K562 (cell line): ENCODE data around the gene VWA8. TPM values are rescaled to one million over a fixed set of nuclear protein-coding genes. Genes with fewer than 3 reads are reported as not detected.

Experiments used
- ADNP ChIP-seq: fragments of 200-800 bp; sonication (Bioruptor generic); IDR thresholded peaks from 2 replicates; pipeline ENCODE4 v1.6.1; 2016; ENCODE audit warnings: missing genetic modification characterization, missing compliant biosample characterization
- DPF2 ChIP-seq: fragments of 450-650 bp; IDR thresholded peaks from 2 replicates; pipeline ENCODE4 v1.6.1; 2016
- E2F5 ChIP-seq: sonication (generic); formaldehyde crosslinking; IDR thresholded peaks from 2 replicates; pipeline ENCODE4 v1.8.0; 2022; ENCODE audit warnings: mild to moderate bottlenecking, missing genetic modification reagents
- LCOR ChIP-seq: sonication (generic); formaldehyde crosslinking; IDR thresholded peaks from 2 replicates; pipeline ENCODE4 v1.8.0; 2022; ENCODE audit warnings: mild to moderate bottlenecking, missing genetic modification reagents
- MCM7 ChIP-seq, 2 experiments: fragments of 450-650 bp; IDR thresholded peaks; 2 replicates each; pipeline ENCODE4 v1.6.1; 2016 to 2018
- MYNN ChIP-seq, 2 experiments: sonication (generic); formaldehyde crosslinking in 1 of 2; IDR thresholded peaks; 2 replicates each; pipeline versions ENCODE4 v1.5.0 to v1.6.1; 2016 to 2020; ENCODE audit warnings: antibody characterized with exemption in 1 of 2, missing genetic modification reagents in 1 of 2
- NCOR1 ChIP-seq: fragments of 450-650 bp; IDR thresholded peaks from 2 replicates; pipeline ENCODE4 v1.6.1; 2016; ENCODE audit warnings: mild to moderate bottlenecking, moderate library complexity
- NFE2 ChIP-seq: IDR thresholded peaks from 2 replicates; pipeline ENCODE4 v1.6.1; 2014; ENCODE audit warnings: antibody characterized with exemption, low read depth
- NFE2L1 ChIP-seq: fragments of 450-650 bp; IDR thresholded peaks from 2 replicates; pipeline ENCODE4 v1.6.1; 2016; ENCODE audit warnings: missing genetic modification characterization, low read depth, mild to moderate bottlenecking, missing compliant biosample characterization, moderate library complexity, borderline replicate concordance
- NUFIP1 ChIP-seq: fragments of 450-650 bp; IDR thresholded peaks from 2 replicates; pipeline ENCODE4 v1.6.1; 2018; ENCODE audit not compliant: partially characterized antibody
- PHB2 ChIP-seq: fragments of 450-650 bp; IDR thresholded peaks from 2 replicates; pipeline ENCODE4 v1.6.1; 2017; ENCODE audit warnings: low read depth
- POLR2AphosphoS5 ChIP-seq: IDR thresholded peaks from 2 replicates; pipeline ENCODE4 v1.6.1; 2011; ENCODE audit warnings: mild to moderate bottlenecking, low read depth, low read length, moderate library complexity; ENCODE audit not compliant: control insufficient read depth, insufficient read depth
- PRMT5 ChIP-seq: sonication (generic); formaldehyde crosslinking; IDR thresholded peaks from 2 replicates; pipeline ENCODE4 v1.5.0; 2020; ENCODE audit warnings: missing genetic modification reagents
- RBM25 ChIP-seq: fragments of 200-400 bp; formaldehyde crosslinking; IDR thresholded peaks from 2 replicates; pipeline ENCODE4 v1.6.1; 2018; ENCODE audit warnings: low read length, low read depth, moderate library complexity; ENCODE audit not compliant: severe bottlenecking
- SMARCA4 ChIP-seq: fragments of 450-650 bp; IDR thresholded peaks from 2 replicates; pipeline ENCODE4 v1.6.1; 2016
- SUPT5H ChIP-seq: fragments of 450-650 bp; IDR thresholded peaks from 2 replicates; pipeline ENCODE4 v1.6.1; 2016
- TAF1 ChIP-seq: IDR thresholded peaks from 2 replicates; pipeline ENCODE4 v1.6.1; 2011; ENCODE audit warnings: mild to moderate bottlenecking, low read length, moderate library complexity; ENCODE audit not compliant: insufficient read depth, control insufficient read depth, severe bottlenecking; ENCODE audit errors: extremely low read depth
- TEAD2 ChIP-seq: fragments of 450-650 bp; IDR thresholded peaks from 2 replicates; pipeline ENCODE4 v1.6.1; 2016; ENCODE audit warnings: missing genetic modification characterization, control low read depth, missing compliant biosample characterization
- TRIM28 ChIP-seq: fragments of 450-650 bp; IDR thresholded peaks from 2 replicates; pipeline ENCODE4 v1.6.1; 2017
- YBX1 ChIP-seq: fragments of 450-650 bp; IDR thresholded peaks from 2 replicates; pipeline ENCODE4 v1.7.1; 2016; ENCODE audit warnings: mild to moderate bottlenecking
- ZC3H8 ChIP-seq: fragments of 450-650 bp; IDR thresholded peaks from 2 replicates; pipeline ENCODE4 v1.6.1; 2017
- ZMIZ1 ChIP-seq, 2 experiments: fragments of 150-350 bp in 1 of 2; IDR thresholded peaks; 2 replicates each; pipeline ENCODE4 v1.6.1; 2012 to 2016; ENCODE audit warnings: low read depth in 2 of 2, low read length in 2 of 2, mild to moderate bottlenecking in 1 of 2, moderate library complexity in 1 of 2
- ZNF311 ChIP-seq: fragments of 250-450 bp; sonication (Bioruptor Pico); IDR thresholded peaks from 2 replicates; pipeline ENCODE4 v1.4.0; 2020; ENCODE audit warnings: mild to moderate bottlenecking, moderate library complexity
- ZNF354B ChIP-seq: fragments of 250-450 bp; sonication (Bioruptor Pico); IDR thresholded peaks from 2 replicates; pipeline ENCODE4 v1.4.0; 2020
- ZNF77 ChIP-seq: fragments of 250-450 bp; sonication (Bioruptor Pico); IDR thresholded peaks from 2 replicates; pipeline ENCODE4 v1.5.0; 2020
- ZNF79 ChIP-seq: fragments of 250-450 bp; sonication (Bioruptor Pico); IDR thresholded peaks from 2 replicates; pipeline ENCODE4 v1.4.0; 2020; ENCODE audit warnings: low read depth, mild to moderate bottlenecking, moderate library complexity
- polyA plus RNA-seq, 8 experiments: library from polyadenylated mRNA; depleted of rRNA in 4 of 8; stranded (reverse) in 5 of 8; unstranded in 3 of 8; fragments of >200 nt; fragmentation: Nextera tagmentation in 2 of 8; fragmentation: Illumina TruSeq in 1 of 8; extraction: Ambion mirVana in 2 of 8; extraction: Trizol in 1 of 8; gene quantifications; 2 replicates each; pipeline versions ENCODE4 v1.2.1 to v1.2.3, GENCODE V29; 2011 to 2014; ENCODE audit warnings: inconsistent platforms in 1 of 8, missing spikeins in 1 of 8
- total RNA-seq, 7 experiments: library from RNA; depleted of rRNA in 6 of 7; stranded (reverse); fragments of >200 nt in 6 of 7; fragmentation: Illumina TruSeq in 2 of 7; extraction: Trizol in 2 of 7; gene quantifications; 2 replicates each; pipeline versions ENCODE4 v1.2.1 to v1.2.3, GENCODE V29; 2011 to 2021; ENCODE audit warnings: low replicate concordance in 1 of 7
- TF ChIP-seq, protein P1 (sequence below): fragments of 450-650 bp; IDR thresholded peaks from 2 replicates; pipeline ENCODE4 v1.6.1; 2018; ENCODE audit warnings: mild to moderate bottlenecking, low read depth; ENCODE audit not compliant: partially characterized antibody

The VWA8 gene
- total and polyA plus RNA-seq, 9 of the 15 experiments (the other 6 are each of a cell fraction or from before 2014, with no cell fraction given) = 2.1 to 18.5 (median 13.3) TPM

DNA sequence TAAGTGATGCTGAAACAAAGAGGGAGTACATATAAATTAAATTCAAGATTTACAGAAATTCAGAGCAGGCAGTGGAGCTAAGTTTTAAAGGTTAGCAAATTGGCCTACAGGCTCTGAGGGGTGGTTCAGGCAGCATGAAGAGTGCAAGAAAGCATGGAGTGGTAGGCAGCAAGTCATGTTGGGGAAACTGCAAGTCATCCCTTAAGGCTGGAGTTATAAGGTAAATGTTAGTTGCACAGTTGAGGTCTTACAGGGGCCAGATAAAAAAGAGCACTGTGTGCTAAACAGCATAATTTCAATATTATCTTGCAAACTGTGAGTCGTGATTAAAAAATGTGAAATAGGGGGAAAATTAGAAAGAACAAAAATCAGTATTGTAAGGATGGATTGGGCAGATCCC, 106.2 kb downstream of the VWA8 start (continued):
- no peak for TF ChIP-seq YBX1
- TF ChIP-seq ZNF354B (CRISPR knock-in tag) = no peak
- TF ChIP-seq ZNF77 (CRISPR knock-in tag) = no peak
- no peak for TF ChIP-seq NCOR1
- TF ChIP-seq SUPT5H = no peak
- peak; percentile 61; the same call in 1 of the 2 replicates for TF ChIP-seq NFE2
- TF ChIP-seq LCOR = no peak
- no peak for TF ChIP-seq MCM7 (IDR thresholded peaks at IDR 0.05)
- TF ChIP-seq RBM25 = no peak
- no peak for TF ChIP-seq ZNF79
- no peak for TF ChIP-seq TEAD2 (tag)
- TF ChIP-seq TAF1 = no peak
- peak; percentile 33; the same call in 1 of the 2 replicates for TF ChIP-seq SMARCA4
- TF ChIP-seq MYNN (IDR thresholded peaks at IDR 0.05) = no peak
- TF ChIP-seq MYNN (CRISPR knock-in tag; IDR thresholded peaks at IDR 0.05) = no peak
- TF ChIP-seq, protein P1, sequence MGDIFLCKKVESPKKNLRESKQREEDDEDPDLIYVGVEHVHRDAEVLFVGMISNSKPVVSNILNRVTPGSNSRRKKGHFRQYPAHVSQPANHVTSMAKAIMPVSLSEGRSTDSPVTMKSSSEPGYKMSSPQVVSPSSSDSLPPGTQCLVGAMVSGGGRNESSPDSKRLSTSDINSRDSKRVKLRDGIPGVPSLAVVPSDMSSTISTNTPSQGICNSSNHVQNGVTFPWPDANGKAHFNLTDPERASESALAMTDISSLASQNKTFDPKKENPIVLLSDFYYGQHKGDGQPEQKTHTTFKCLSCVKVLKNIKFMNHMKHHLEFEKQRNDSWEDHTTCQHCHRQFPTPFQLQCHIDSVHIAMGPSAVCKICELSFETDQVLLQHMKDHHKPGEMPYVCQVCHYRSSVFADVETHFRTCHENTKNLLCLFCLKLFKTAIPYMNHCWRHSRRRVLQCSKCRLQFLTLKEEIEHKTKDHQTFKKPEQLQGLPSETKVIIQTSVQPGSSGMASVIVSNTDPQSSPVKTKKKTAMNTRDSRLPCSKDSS = no peak
- TF ChIP-seq PHB2 = no peak
- TF ChIP-seq ZC3H8 = no peak
- no peak for TF ChIP-seq ZNF311
- TF ChIP-seq NUFIP1 = no peak
- TF ChIP-seq TRIM28 = no peak
- TF ChIP-seq DPF2 = 0 out of 2 replicates have a peak, but pooled peaks have one; percentile 57
- TF ChIP-seq ZMIZ1 (IDR thresholded peaks at IDR 0.05; ENCODE audit: low read depth in 2 of 2, low read length in 2 of 2) = no peak
- TF ChIP-seq POLR2AphosphoS5 = no peak
- TF ChIP-seq NFE2L1 (tag) = peak; percentile 70
- TF ChIP-seq E2F5 (CRISPR knock-in tag) = no peak
- TF ChIP-seq PRMT5 (CRISPR knock-in tag) = no peak
- no peak for TF ChIP-seq ADNP (tag)
